Measurements from ENCODE around the gene GPR137B.

DNA sequence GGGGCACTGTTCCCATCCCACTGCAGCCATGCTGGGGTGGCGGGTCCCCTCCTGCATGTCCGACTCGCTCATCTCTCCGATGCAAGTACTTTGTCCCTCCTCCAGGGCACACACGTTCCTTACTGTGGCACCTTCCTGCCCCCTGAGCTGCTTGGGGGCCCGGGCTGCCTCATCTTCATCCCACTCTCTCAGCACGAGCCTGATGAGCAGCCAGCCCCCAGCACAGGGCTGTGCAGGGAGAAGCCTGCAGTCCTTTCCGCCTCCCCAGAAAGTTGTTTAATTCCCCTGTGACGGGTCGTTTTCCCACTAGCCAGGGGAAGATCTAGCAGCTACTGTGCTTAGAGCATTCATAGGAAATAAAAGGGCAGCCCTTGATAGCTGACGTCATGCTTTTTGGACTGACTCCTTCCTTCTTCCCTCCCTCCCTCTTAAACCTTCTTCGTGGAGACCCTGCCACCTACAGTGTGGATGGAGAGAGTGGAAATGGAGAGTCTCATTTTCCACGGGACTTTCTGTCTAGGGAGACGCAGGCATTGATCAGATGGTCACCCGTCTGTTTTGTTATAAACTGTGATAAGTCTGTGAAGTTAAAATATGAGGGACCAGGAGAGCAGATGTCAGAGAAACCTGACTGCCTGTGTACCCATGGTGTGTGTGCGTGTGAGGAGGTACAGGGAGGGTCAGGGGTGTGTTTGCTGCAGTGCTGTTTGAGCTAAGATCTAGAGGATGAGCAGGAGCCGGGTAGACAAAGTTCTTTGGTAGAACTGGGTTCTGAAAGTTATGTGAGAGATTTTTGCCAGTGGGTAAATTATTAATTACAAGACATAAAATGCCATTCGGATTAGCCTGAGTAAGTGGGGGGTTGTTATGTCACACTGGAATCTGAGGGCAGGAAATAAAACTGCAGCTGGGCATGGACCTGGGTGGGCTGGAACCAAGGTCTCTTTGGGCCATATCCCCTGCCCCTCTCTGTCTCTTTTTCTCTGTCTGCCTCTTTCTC lies 34.3 kb downstream of the GPR137B start:
- TF ChIP-seq EP300 (IDR thresholded peaks at IDR 0.05): no peak
- TF ChIP-seq, protein P1, sequence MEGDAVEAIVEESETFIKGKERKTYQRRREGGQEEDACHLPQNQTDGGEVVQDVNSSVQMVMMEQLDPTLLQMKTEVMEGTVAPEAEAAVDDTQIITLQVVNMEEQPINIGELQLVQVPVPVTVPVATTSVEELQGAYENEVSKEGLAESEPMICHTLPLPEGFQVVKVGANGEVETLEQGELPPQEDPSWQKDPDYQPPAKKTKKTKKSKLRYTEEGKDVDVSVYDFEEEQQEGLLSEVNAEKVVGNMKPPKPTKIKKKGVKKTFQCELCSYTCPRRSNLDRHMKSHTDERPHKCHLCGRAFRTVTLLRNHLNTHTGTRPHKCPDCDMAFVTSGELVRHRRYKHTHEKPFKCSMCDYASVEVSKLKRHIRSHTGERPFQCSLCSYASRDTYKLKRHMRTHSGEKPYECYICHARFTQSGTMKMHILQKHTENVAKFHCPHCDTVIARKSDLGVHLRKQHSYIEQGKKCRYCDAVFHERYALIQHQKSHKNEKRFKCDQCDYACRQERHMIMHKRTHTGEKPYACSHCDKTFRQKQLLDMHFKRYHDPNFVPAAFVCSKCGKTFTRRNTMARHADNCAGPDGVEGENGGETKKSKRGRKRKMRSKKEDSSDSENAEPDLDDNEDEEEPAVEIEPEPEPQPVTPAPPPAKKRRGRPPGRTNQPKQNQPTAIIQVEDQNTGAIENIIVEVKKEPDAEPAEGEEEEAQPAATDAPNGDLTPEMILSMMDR (IDR thresholded peaks at IDR 0.05): no peak
- no peak for TF ChIP-seq POLR2A (IDR thresholded peaks at IDR 0.05)
- TF ChIP-seq POLR2AphosphoS5 (IDR thresholded peaks at IDR 0.05): no peak
